ENCODE results near the gene GALNT18.

GALNT18 gene

DNA sequence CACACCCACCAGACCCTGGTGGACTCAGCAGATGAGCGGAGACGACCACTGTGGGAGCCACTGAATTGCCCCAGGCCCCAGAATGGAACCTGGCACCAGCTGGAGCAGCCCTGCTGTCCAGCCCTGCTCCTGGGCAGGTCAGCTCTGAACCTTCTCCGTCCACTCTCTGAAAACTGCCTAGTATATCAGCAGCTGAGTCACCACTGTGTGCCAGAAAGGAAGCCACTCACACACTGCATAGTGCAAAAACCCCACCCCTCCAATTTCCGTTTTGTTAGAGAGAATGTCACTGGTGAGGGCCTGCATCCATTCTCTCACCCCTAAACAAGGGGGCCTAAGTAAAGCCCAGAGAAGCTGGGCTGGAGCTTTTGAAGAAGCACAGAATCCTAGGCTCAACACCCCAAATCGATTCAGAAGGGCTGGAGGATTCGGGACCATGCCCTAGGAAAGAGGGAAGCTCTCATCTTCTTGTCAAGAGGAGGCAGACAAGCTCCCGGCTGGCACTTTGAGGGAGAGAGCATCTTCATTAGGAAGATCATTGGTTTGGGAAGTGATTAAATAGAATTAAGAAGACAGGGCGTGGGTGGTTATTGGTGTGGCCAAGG is 44.5 kb downstream of the GALNT18 start:
- no peak overlapping the region for H3K4me3 ChIP-seq (ENCODE audit: low read depth in 1 of 2, low read length in 2 of 2)
- H3K27me3 ChIP-seq (ENCODE audit: control insufficient read depth in 1 of 2, insufficient read depth in 2 of 2, low read length in 2 of 2) = no peaks in the 10 kb centered on the region
- H3K4me1 ChIP-seq (ENCODE audit: insufficient read depth, low read length) = peaks cover 52% of the 10 kb centered on the region
- H3K36me3 ChIP-seq (ENCODE audit: insufficient read depth, low read length) = no peaks in the 10 kb centered on the region
- no peaks in the 10 kb centered on the region for H3K9me3 ChIP-seq (ENCODE audit: low read length)
- H3K27ac ChIP-seq (ENCODE audit: low read depth, low read length) = no peak overlapping the region
- H3K9ac ChIP-seq (ENCODE audit: low read length) = no peak overlapping the region

DNA sequence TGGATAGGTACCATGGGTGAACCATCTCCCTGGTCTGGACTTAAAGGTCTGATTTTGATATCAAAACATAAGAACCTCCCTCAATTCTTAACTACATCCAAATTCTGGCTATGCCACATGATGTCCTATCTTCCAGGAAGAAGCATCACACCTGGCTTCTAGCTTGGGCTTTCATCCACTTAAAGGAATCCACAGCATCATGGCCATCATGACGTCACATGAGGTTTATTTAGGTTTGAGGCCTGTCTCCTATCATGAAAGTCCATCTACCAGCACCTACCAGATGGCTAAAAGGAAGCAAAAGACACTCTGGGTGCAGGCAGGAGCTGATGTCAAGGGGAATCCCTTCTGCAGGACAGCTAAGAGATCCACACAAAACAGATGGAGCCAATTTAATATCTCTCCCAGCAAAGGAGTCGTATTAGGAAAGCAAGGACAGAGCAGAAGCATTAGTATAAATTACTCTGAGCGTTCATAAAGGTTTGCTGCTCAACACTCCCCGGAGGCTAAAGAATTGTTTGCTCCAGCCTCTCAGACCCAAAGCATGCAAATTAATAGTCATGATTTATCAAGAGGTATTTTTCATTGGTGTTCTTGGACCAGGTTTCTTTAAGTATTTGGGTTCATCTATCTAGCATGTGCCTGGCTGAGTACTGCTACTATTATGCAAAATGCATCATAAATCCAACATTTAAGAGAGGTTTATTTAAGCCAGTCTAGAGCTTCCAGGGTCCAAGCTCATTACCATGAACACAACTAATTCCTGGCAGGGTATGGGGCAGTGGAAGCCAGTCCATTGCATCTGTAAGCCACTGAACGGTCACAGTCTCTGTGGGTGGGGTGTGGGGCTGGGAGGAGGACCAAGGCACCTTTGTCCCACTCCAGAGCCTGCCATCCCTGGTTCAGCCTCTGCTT is 47.2 kb downstream of the GALNT18 start:
- Histone ChIP-seq H3K4me3 (ENCODE audit: low read depth in 1 of 2, low read length in 2 of 2) (no peak overlapping the region), H3K27ac (ENCODE audit: low read depth, low read length) (peak overlapping the region; percentile 20), H3K27me3 (ENCODE audit: control insufficient read depth in 1 of 2, insufficient read depth in 2 of 2, low read length in 2 of 2) (no peaks in the 10 kb centered on the region), H3K4me1 (ENCODE audit: insufficient read depth, low read length) (peaks cover 62% of the 10 kb centered on the region), H3K36me3 (ENCODE audit: insufficient read depth, low read length) (no peaks in the 10 kb centered on the region), H3K9me3 (ENCODE audit: low read length) (no peaks in the 10 kb centered on the region), H3K9ac (ENCODE audit: low read length) (no peak overlapping the region)

DNA sequence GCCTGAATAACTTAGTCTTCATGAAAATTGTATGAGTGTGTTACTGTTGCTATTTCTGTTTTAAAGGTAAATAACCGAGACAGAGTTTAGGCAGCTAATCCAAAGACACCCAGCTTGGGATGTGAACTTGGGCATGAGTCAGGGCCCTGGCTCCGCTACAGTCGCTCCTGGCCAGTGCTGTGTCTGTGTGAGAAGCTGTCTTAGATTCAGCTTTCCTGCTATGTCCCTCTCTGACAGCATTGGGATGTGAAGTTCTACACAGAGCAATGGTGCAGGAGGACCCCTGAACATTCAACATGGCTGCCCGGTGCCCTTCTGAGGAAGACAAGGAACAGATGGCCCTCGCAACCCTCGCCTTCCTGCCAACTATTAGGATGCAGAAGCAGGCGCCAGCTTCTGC is 49.4 kb downstream of the GALNT18 start:
- Histone ChIP-seq H3K27ac (ENCODE audit: low read depth, low read length) (no peak overlapping the region), H3K36me3 (ENCODE audit: insufficient read depth, low read length) (no peaks in the 10 kb centered on the region), H3K9me3 (ENCODE audit: low read length) (no peaks in the 10 kb centered on the region), H3K9ac (ENCODE audit: low read length) (no peak overlapping the region), H3K4me1 (ENCODE audit: insufficient read depth, low read length) (peaks cover 73% of the 10 kb centered on the region), H3K4me3 (ENCODE audit: low read depth in 1 of 2, low read length in 2 of 2) (no peak overlapping the region), H3K27me3 (ENCODE audit: control insufficient read depth in 1 of 2, insufficient read depth in 2 of 2, low read length in 2 of 2) (no peaks in the 10 kb centered on the region)

DNA sequence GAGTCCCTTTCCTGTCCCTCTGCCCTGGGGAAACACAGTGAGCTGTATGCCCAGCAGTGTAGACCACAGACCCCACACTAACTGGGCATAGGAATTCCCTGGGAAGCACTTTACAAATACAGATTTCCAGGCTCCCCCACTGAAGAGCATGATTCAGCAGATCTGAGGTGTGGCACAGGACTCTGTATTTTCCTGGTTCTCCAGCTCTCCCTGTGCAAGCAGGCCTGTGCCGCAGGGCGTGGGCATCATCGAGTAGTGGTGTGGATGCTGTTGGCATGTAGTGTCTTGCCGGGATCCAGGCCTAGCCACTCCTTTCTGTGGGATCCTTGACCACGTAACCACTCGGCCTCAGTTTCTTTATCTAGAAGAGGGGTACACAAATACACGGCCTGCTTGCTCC is 49.9 kb downstream of the GALNT18 start:
- Histone ChIP-seq H3K27me3 (ENCODE audit: control insufficient read depth in 1 of 2, insufficient read depth in 2 of 2, low read length in 2 of 2) (no peaks in the 10 kb centered on the region), H3K4me1 (ENCODE audit: insufficient read depth, low read length) (peaks cover 78% of the 10 kb centered on the region), H3K4me3 (ENCODE audit: low read depth in 1 of 2, low read length in 2 of 2) (no peak overlapping the region), H3K36me3 (ENCODE audit: insufficient read depth, low read length) (no peaks in the 10 kb centered on the region), H3K9ac (ENCODE audit: low read length) (no peak overlapping the region), H3K27ac (ENCODE audit: low read depth, low read length) (peak overlapping the region; percentile 36), H3K9me3 (ENCODE audit: low read length) (no peaks in the 10 kb centered on the region)

DNA sequence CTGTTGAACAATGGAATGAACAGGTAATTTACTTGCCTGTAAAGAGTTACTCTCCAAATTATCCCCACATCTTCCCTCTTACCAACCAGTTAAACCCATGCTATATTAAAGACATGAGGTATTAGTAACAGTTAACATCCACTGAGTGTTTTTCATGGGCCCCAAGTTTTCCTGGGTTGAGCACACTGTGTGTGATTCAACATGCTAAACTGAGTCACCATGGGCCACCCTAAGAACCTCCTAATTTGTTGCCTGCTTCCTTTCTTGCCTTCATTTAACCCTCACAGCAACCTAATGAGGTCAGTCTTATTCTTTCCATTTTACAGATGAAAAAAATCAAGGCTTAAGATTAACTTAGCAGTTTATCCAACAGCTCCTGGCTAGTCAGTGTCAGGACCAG is 51.0 kb downstream of the GALNT18 start:
- Histone ChIP-seq H3K27me3 (ENCODE audit: control insufficient read depth in 1 of 2, insufficient read depth in 2 of 2, low read length in 2 of 2) (no peaks in the 10 kb centered on the region), H3K9me3 (ENCODE audit: low read length) (no peaks in the 10 kb centered on the region), H3K36me3 (ENCODE audit: insufficient read depth, low read length) (no peaks in the 10 kb centered on the region), H3K27ac (ENCODE audit: low read depth, low read length) (no peak overlapping the region), H3K4me3 (ENCODE audit: low read depth in 1 of 2, low read length in 2 of 2) (no peak overlapping the region), H3K4me1 (ENCODE audit: insufficient read depth, low read length) (peaks cover 79% of the 10 kb centered on the region), H3K9ac (ENCODE audit: low read length) (no peak overlapping the region)

DNA sequence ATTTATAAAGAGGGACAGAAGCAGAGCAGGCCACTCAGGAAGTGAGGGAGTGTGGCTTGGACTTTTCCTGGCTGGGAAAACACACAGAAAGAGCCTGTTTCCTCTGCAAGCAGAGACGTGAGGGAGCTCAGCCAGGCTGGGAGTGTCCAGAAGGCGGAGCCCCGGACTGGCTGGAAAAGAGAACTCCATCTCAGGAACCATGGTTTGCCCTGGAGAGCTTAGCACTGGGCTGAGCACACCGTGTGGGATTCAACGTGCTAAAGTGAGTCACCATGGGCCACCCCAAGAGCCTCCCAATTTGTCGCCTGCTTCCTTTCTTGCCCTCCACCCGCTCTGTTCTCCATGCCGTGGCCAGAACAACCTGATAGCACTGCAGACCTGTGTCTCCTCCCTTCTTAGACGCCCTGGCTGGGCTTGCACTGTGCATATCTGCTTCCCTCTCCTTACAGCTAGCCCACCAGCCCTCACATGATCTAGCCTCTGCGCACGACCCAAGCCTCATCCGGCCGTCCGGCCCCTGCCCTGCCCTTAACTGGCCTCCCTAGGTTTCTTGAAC is 51.8 kb downstream of the GALNT18 start:
- no peaks in the 10 kb centered on the region for H3K27me3 ChIP-seq (ENCODE audit: control insufficient read depth in 1 of 2, insufficient read depth in 2 of 2, low read length in 2 of 2)
- peaks cover 71% of the 10 kb centered on the region for H3K4me1 ChIP-seq (ENCODE audit: insufficient read depth, low read length)
- H3K36me3 ChIP-seq (ENCODE audit: insufficient read depth, low read length) = no peaks in the 10 kb centered on the region
- H3K9me3 ChIP-seq (ENCODE audit: low read length) = no peaks in the 10 kb centered on the region
- no peak overlapping the region for H3K27ac ChIP-seq (ENCODE audit: low read depth, low read length)
- H3K4me3 ChIP-seq (ENCODE audit: low read depth in 1 of 2, low read length in 2 of 2) = peak overlapping the region in 1 of 2 donors; percentile 12
- no peak overlapping the region for H3K9ac ChIP-seq (ENCODE audit: low read length)

DNA sequence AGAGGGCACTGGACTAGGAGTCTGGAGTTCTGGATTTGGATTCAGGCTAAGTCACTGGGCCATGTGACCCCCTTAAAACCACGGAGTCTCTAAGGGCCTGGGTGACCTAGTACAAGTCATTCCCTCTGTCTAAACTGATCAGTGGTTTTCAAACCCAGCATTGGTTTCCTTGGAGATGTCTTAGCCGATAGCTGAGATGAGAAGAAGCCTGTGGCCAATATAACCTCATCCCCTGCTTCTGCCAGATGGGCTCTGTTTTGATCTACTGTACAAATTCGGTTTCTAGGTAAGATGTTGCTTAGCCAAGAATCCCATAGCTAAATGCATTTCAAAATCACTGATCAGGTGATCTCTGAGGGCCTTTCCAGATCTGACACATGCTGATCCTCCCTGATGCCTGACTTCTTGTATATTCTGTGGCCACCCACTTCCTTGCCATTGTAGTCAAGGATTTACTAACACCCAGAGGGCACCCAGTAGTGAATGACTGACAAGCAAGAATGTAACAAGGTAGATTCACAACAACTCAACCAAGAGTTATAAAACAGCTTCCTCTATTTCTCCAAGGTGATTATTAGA is 53.1 kb downstream of the GALNT18 start:
- peak overlapping the region; percentile 80 for H3K27ac ChIP-seq (ENCODE audit: low read depth, low read length)
- H3K4me1 ChIP-seq (ENCODE audit: insufficient read depth, low read length) = peaks cover 67% of the 10 kb centered on the region
- H3K36me3 ChIP-seq (ENCODE audit: insufficient read depth, low read length) = no peaks in the 10 kb centered on the region
- peak overlapping the region; percentile 4 for H3K9ac ChIP-seq (ENCODE audit: low read length)
- no peaks in the 10 kb centered on the region for H3K9me3 ChIP-seq (ENCODE audit: low read length)
- H3K4me3 ChIP-seq (ENCODE audit: low read depth in 1 of 2, low read length in 2 of 2) = no peak overlapping the region
- no peaks in the 10 kb centered on the region for H3K27me3 ChIP-seq (ENCODE audit: control insufficient read depth in 1 of 2, insufficient read depth in 2 of 2, low read length in 2 of 2)

DNA sequence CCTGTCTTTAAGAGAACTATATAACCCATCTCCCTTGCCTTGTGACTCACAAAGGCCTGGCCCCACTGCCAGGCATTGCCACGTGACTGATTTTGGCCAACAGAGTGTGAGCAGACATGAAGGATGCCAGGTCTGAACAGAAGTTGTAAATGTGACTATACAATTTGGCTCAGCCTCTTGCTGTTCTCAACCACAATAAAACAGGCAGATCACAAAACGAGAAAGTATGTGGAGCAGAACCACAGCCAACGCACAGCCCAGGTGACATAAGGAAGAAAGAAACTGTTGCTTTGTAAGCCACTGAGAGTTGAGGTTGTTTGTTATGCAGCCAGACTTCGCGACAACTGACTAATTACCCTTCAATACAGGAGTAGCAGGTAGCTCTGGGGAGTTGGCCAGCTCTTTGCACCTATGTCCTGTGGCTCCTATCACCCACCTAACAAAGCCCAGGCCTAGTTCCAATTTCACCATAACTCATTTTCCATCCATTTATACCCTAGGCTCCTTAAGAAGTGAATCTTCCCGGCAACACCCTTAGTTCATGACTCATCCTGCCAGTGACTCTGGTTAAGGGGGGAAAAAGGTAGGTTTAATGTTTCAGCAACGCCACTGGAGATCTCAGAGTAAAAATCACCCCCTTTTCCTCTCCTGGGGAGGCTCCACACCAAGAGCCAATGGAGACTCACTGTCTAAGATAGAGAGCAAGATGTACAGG is 53.7 kb downstream of the GALNT18 start:
- Histone ChIP-seq H3K4me3 (ENCODE audit: low read depth in 1 of 2, low read length in 2 of 2) (peak overlapping the region in 1 of 2 donors; percentile 3), H3K9ac (ENCODE audit: low read length) (peak overlapping the region; percentile 4), H3K4me1 (ENCODE audit: insufficient read depth, low read length) (peaks cover 70% of the 10 kb centered on the region), H3K27me3 (ENCODE audit: control insufficient read depth in 1 of 2, insufficient read depth in 2 of 2, low read length in 2 of 2) (no peaks in the 10 kb centered on the region), H3K9me3 (ENCODE audit: low read length) (no peaks in the 10 kb centered on the region), H3K36me3 (ENCODE audit: insufficient read depth, low read length) (no peaks in the 10 kb centered on the region), H3K27ac (ENCODE audit: low read depth, low read length) (peak overlapping the region; percentile 80)

DNA sequence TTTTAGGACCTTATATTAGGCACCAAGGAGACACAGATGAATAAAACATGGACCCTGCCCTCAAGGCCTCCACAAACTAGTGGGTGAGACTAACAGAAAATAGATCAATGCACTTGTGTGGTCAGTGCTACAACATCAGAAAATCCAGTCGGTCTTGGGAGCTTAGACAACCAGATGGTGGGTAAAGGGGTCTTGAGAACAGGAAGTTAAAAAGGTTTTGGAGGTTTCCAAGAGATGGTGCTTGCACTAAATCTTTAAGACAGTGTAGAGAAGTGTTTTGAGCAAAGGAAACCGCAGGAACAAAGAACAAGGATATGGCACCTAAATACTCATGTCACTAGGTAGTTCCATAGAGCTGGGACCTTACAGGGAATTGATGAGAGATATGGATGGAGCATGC is 56.2 kb downstream of the GALNT18 start:
- Histone ChIP-seq H3K4me1 (ENCODE audit: insufficient read depth, low read length) (peaks cover 56% of the 10 kb centered on the region), H3K4me3 (ENCODE audit: low read depth in 1 of 2, low read length in 2 of 2) (no peak overlapping the region), H3K27ac (ENCODE audit: low read depth, low read length) (no peak overlapping the region), H3K9ac (ENCODE audit: low read length) (no peak overlapping the region), H3K9me3 (ENCODE audit: low read length) (no peaks in the 10 kb centered on the region), H3K27me3 (ENCODE audit: control insufficient read depth in 1 of 2, insufficient read depth in 2 of 2, low read length in 2 of 2) (no peaks in the 10 kb centered on the region), H3K36me3 (ENCODE audit: insufficient read depth, low read length) (no peaks in the 10 kb centered on the region)

DNA sequence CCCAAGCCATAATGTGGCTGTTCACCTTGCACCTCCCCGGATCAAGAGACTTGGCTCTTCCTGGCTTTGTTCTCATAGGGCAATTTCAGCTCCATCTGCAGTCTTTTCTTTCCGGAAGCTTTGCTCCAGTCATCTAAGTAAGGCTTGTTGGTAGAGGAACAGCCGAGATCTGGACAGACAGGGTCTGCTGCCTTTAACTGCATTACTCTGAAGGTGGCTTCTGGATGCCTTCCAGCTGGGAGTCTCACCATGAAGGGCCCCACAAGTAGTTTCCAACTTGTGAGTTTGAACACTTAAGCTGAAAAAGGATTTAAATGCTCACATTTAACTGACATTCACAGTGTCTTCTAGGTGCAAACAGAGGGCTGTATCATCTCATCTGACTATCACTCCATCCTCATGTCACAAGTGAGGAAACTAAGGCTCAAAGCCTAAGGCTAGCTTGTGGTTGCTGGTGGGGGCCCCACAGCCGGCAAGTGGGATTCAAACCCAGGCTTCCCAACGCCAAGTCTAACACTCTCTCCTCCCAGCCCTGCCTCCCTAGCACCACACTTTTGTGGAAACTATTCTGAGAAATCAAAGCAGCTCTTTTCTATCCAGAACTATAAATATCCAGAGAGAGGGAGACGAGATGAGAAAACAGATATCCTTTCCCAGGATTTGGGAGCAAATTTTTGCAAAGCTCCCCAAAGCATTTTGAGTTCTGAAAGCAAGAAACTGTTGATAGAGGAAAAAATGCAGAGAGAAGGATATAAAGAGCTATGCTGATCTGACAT is 58.4 kb downstream of the GALNT18 start:
- Histone ChIP-seq H3K27ac (ENCODE audit: low read depth, low read length) (no peak overlapping the region), H3K27me3 (ENCODE audit: control insufficient read depth in 1 of 2, insufficient read depth in 2 of 2, low read length in 2 of 2) (no peaks in the 10 kb centered on the region), H3K4me3 (ENCODE audit: low read depth in 1 of 2, low read length in 2 of 2) (no peak overlapping the region), H3K36me3 (ENCODE audit: insufficient read depth, low read length) (no peaks in the 10 kb centered on the region), H3K9me3 (ENCODE audit: low read length) (no peaks in the 10 kb centered on the region), H3K4me1 (ENCODE audit: insufficient read depth, low read length) (peaks cover 34% of the 10 kb centered on the region), H3K9ac (ENCODE audit: low read length) (no peak overlapping the region)
